ENCODE results near the gene FLVCR2. TPM values are rescaled to one million over a fixed set of nuclear protein-coding genes. Genes with fewer than 3 reads are reported as not detected.

FLVCR2 gene
- polyA plus RNA-seq, 1 donor from 2014 or later, result not detected

DNA sequence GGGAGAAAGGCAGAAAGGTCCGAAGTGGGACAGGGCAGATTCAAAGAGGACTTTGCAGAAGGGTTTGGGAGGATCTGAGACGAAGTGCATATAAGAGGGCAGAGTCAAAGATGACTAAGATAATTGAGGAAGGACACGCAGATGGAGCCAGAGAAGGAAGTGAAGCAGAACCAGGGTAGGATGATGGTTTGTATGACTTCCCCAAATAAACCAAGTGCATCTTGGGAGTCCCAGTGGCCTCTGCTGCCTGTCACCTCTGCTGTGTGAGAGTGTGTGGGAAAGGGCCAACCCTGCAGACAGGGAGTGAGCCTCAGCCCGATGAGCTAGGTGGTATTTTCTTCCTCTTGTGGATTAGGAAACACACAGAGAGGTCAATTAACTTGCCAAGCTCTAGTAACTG lies 36.8 kb downstream of the FLVCR2 start:
- H3K27me3 ChIP-seq (ENCODE audit: insufficient read depth, low read depth, low read length), result no peaks in the 10 kb centered on the region
- no peak overlapping the region for H3K4me2 ChIP-seq (ENCODE audit: low read length)
- H4K20me1 ChIP-seq (ENCODE audit: insufficient read depth), result no peaks in the 10 kb centered on the region
- no peaks in the 10 kb centered on the region for H3K9me2 ChIP-seq (ENCODE audit: insufficient read depth, low read length)
- no peak overlapping the region for H3K4me3 ChIP-seq (ENCODE audit: low read length)
- no peaks in the 10 kb centered on the region for H3K36me3 ChIP-seq (ENCODE audit: insufficient read depth, low read length)
- H3K9me3 ChIP-seq (ENCODE audit: low read length), result no peaks in the 10 kb centered on the region
- H3K79me2 ChIP-seq (replicated peaks; ENCODE audit: insufficient read depth, low read length), result no peaks in the 10 kb centered on the region
- no peak overlapping the region for H2AFZ ChIP-seq (ENCODE audit: low read depth, low read length)
- TF ChIP-seq EP300 (conservative IDR thresholded peaks at IDR 0.05; ENCODE audit: poor library complexity, severe bottlenecking) (no peak), POLR2AphosphoS5 (IDR thresholded peaks at IDR 0.05) (no peak), RAD21 (conservative IDR thresholded peaks at IDR 0.05) (no peak), EZH2 (IDR thresholded peaks at IDR 0.05; ENCODE audit: borderline replicate concordance, insufficient read depth, low read length, poor library complexity, severe bottlenecking) (no peak), CTCF (IDR thresholded peaks at IDR 0.05; ENCODE audit: poor library complexity, severe bottlenecking) (no peak), TAF1 (IDR thresholded peaks at IDR 0.05; ENCODE audit: low read depth) (no peak), REST (IDR thresholded peaks at IDR 0.05; ENCODE audit: borderline replicate concordance) (no peak), MXI1 (conservative IDR thresholded peaks at IDR 0.05; ENCODE audit: poor library complexity, severe bottlenecking) (no peak), SMC3 (conservative IDR thresholded peaks at IDR 0.05; ENCODE audit: poor library complexity) (no peak)
- no peaks in the 10 kb centered on the region for H3F3A ChIP-seq (ENCODE audit: insufficient read depth, low read length, poor library complexity, severe bottlenecking)
- H3K27ac ChIP-seq (ENCODE audit: low read length), result no peak overlapping the region
- H3K9ac ChIP-seq (ENCODE audit: low read length), result no peak overlapping the region

- no peak overlapping the region for H3K4me2 ChIP-seq (ENCODE audit: low read length)
- no peak overlapping the region for H2AFZ ChIP-seq (ENCODE audit: low read depth, low read length)
- H3K9ac ChIP-seq (ENCODE audit: low read length), result no peak overlapping the region
- no peaks in the 10 kb centered on the region for H3K9me3 ChIP-seq (ENCODE audit: low read length)
- H3K27ac ChIP-seq (ENCODE audit: low read length), result no peak overlapping the region
- no peaks in the 10 kb centered on the region for H3K79me2 ChIP-seq (replicated peaks; ENCODE audit: insufficient read depth, low read length)
- H3K4me3 ChIP-seq (ENCODE audit: low read length), result no peak overlapping the region
- no peak for TF ChIP-seq EZH2 (IDR thresholded peaks at IDR 0.05; ENCODE audit: borderline replicate concordance, insufficient read depth, low read length, poor library complexity, severe bottlenecking)
- TF ChIP-seq TAF1 (IDR thresholded peaks at IDR 0.05; ENCODE audit: low read depth), result no peak
- no peak for TF ChIP-seq EP300 (conservative IDR thresholded peaks at IDR 0.05; ENCODE audit: poor library complexity, severe bottlenecking)
- TF ChIP-seq SMC3 (conservative IDR thresholded peaks at IDR 0.05; ENCODE audit: poor library complexity), result no peak
- no peak for TF ChIP-seq POLR2AphosphoS5 (IDR thresholded peaks at IDR 0.05)
- no peak for TF ChIP-seq REST (IDR thresholded peaks at IDR 0.05; ENCODE audit: borderline replicate concordance)
- H4K20me1 ChIP-seq (ENCODE audit: insufficient read depth), result no peaks in the 10 kb centered on the region
- H3K27me3 ChIP-seq (ENCODE audit: insufficient read depth, low read depth, low read length), result no peaks in the 10 kb centered on the region
- no peaks in the 10 kb centered on the region for H3F3A ChIP-seq (ENCODE audit: insufficient read depth, low read length, poor library complexity, severe bottlenecking)
- no peaks in the 10 kb centered on the region for H3K36me3 ChIP-seq (ENCODE audit: insufficient read depth, low read length)
- H3K9me2 ChIP-seq (ENCODE audit: insufficient read depth, low read length), result no peaks in the 10 kb centered on the region
Observed at GRCh38 chr14:75619548-75619947, 41.1 kb downstream of the FLVCR2 start.

Data from neural cell (in vitro differentiated cells).